A673 (cell line): ENCODE results near the gene TRIM29. TPM values are rescaled to one million over a fixed set of nuclear protein-coding genes. Genes with fewer than 3 reads are reported as not detected.

Source experiments
- BruUV-seq: library from RNA; stranded (reverse); fragments of 400-500 nt; replicated peaks from 2 replicates; lab custom pipeline; 2021; lab: Mats Ljungman, UMichigan
- CTCF ChIA-PET: fragments of 300-600 bp; sonication (Branson Sonifier 250); formaldehyde crosslinking; loops from one replicate; lab custom pipeline; 2022; ENCODE audit warnings: antibody characterized with exemption; lab: Charles Lee
- POLR2A ChIA-PET: fragments of 300-600 bp; sonication (Branson Sonifier 250); formaldehyde crosslinking; loops from one replicate; lab custom pipeline; 2022; ENCODE audit warnings: antibody characterized with exemption; ENCODE audit not compliant: low non-redundant PET; lab: Charles Lee
- DNase-seq: peaks from one replicate; pipeline ENCODE4 v3.0.0-alpha.2; 2015; ENCODE audit warnings: low spot score
- H3K27ac ChIP-seq: fragments of 200-600 bp; sonication (generic); 2 replicates; pipeline ENCODE4 v1.5.1; 2016; ENCODE audit warnings: mixed run types, low read depth, mild to moderate bottlenecking, mixed read lengths, antibody characterized with exemption, low read length; ENCODE audit not compliant: poor library complexity, severe bottlenecking
- H3K27me3 ChIP-seq: fragments of 200-600 bp; sonication (generic); replicated peaks from 2 replicates; pipeline ENCODE4 v1.6.1; 2017; ENCODE audit warnings: mixed run types, low read depth, mild to moderate bottlenecking, mixed read lengths, antibody characterized with exemption, low read length; ENCODE audit not compliant: insufficient read depth, poor library complexity
- H3K36me3 ChIP-seq: fragments of 200-600 bp; sonication (generic); 2 replicates; pipeline ENCODE4 v1.6.1; 2016; ENCODE audit warnings: mixed run types, mild to moderate bottlenecking, mixed read lengths, antibody characterized with exemption, low read length; ENCODE audit not compliant: insufficient read depth, poor library complexity, severe bottlenecking
- H3K4me1 ChIP-seq: fragments of 200-600 bp; sonication (generic); 2 replicates; pipeline ENCODE4 v1.6.1; 2017; ENCODE audit warnings: mixed run types, mild to moderate bottlenecking, mixed read lengths, antibody characterized with exemption, low read length; ENCODE audit not compliant: insufficient read depth, poor library complexity, severe bottlenecking
- H3K4me3 ChIP-seq: fragments of 200-600 bp; sonication (generic); 2 replicates; pipeline ENCODE4 v1.5.1; 2016; ENCODE audit warnings: low read depth, mixed run types, mild to moderate bottlenecking, mixed read lengths, low read length; ENCODE audit not compliant: poor library complexity, severe bottlenecking
- H3K9me3 ChIP-seq: fragments of 200-600 bp; sonication (generic); 2 replicates; pipeline ENCODE4 v1.6.1; 2016; ENCODE audit warnings: mixed run types, low read depth, mild to moderate bottlenecking, mixed read lengths, antibody characterized with exemption, low read length; ENCODE audit not compliant: poor library complexity, severe bottlenecking
- EZH2 ChIP-seq: fragments of 200-600 bp; sonication (generic); IDR thresholded peaks from 2 replicates; pipeline ENCODE4 v1.6.1; 2017; ENCODE audit warnings: borderline replicate concordance, low read depth, mild to moderate bottlenecking, mixed read lengths, antibody characterized with exemption, low read length; ENCODE audit not compliant: poor library complexity, severe bottlenecking
- intact Hi-C: fragments of 100-400 bp; cut with micrococcal nuclease; formaldehyde crosslinking; loops from one replicate; pipeline ENCODE4 v1.10.0; 2022; ENCODE audit not compliant: unreplicated experiment
- total RNA-seq: library from RNA; stranded (reverse); gene quantifications from 2 replicates; pipeline ENCODE4 v1.2.3, GENCODE V29; 2021
- TF ChIP-seq, protein P1 (sequence below): fragments of 300-800, 200-600 bp; sonication (generic); conservative IDR thresholded peaks from 2 replicates; pipeline ENCODE4 v1.5.1; 2017; ENCODE audit warnings: low read depth, mild to moderate bottlenecking, antibody characterized with exemption, low read length, moderate library complexity, mixed read lengths

TRIM29 gene
- total RNA-seq, 1 experiment from 2014 or later = not detected

GRCh38 chr11:120179057-120179672 is 41.3 kb upstream of the TRIM29 start:
- Histone ChIP-seq H3K36me3 (no peaks in the 10 kb centered on the region), H3K27ac (no peak overlapping the region), H3K27me3 (peaks cover 9% of the 10 kb centered on the region), H3K9me3 (no peaks in the 10 kb centered on the region), H3K4me1 (no peaks in the 10 kb centered on the region), H3K4me3 (no peak overlapping the region)
- ChIA-PET CTCF (interaction anchor here (1.7 kb wide), 1 partner anchor 124 kb away, joined by 4 read pairs; no protein-coding TSS in a partner anchor), POLR2A (no interaction called here)
- intact Hi-C loops = no loop called here
- TF ChIP-seq, protein P1, sequence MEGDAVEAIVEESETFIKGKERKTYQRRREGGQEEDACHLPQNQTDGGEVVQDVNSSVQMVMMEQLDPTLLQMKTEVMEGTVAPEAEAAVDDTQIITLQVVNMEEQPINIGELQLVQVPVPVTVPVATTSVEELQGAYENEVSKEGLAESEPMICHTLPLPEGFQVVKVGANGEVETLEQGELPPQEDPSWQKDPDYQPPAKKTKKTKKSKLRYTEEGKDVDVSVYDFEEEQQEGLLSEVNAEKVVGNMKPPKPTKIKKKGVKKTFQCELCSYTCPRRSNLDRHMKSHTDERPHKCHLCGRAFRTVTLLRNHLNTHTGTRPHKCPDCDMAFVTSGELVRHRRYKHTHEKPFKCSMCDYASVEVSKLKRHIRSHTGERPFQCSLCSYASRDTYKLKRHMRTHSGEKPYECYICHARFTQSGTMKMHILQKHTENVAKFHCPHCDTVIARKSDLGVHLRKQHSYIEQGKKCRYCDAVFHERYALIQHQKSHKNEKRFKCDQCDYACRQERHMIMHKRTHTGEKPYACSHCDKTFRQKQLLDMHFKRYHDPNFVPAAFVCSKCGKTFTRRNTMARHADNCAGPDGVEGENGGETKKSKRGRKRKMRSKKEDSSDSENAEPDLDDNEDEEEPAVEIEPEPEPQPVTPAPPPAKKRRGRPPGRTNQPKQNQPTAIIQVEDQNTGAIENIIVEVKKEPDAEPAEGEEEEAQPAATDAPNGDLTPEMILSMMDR = no peak
- no peak for TF ChIP-seq EZH2
- DNase-seq = no peak
- no TSS peak for BruUV-seq

GRCh38 chr11:120178561-120179056 is 40.7 kb upstream of the TRIM29 start:
- H3K4me1 ChIP-seq = no peaks in the 10 kb centered on the region
- BruUV-seq = no TSS peak
- H3K4me3 ChIP-seq = no peak overlapping the region
- ChIA-PET POLR2A (no interaction called here), CTCF (interaction anchor here (1.7 kb wide), 1 partner anchor 125 kb away, joined by 4 read pairs; no protein-coding TSS in a partner anchor)
- intact Hi-C loops = no loop called here
- no peak for TF ChIP-seq EZH2
- TF ChIP-seq, protein P1 = no peak
- DNase-seq = no peak
- H3K27ac ChIP-seq = no peak overlapping the region
- no peaks in the 10 kb centered on the region for H3K36me3 ChIP-seq
- no peaks in the 10 kb centered on the region for H3K9me3 ChIP-seq
- H3K27me3 ChIP-seq = peaks cover 9% of the 10 kb centered on the region

- TF ChIP-seq, protein P1 = no peak
- TF ChIP-seq EZH2 = no peak
- POLR2A ChIA-PET = no interaction called here
- no peaks in the 10 kb centered on the region for H3K9me3 ChIP-seq
- no peak for DNase-seq
- intact Hi-C loops = no loop called here
- CTCF ChIA-PET = no interaction called here
- H3K4me1 ChIP-seq = no peaks in the 10 kb centered on the region
- peaks cover 15% of the 10 kb centered on the region for H3K27me3 ChIP-seq
- no peak overlapping the region for H3K4me3 ChIP-seq
- H3K27ac ChIP-seq = no peak overlapping the region
- no TSS peak for BruUV-seq
- H3K36me3 ChIP-seq = no peaks in the 10 kb centered on the region
Measured at GRCh38 chr11:120174866-120175265, 37.0 kb upstream of the TRIM29 start.
